ENCODE measurements around the gene IRF1. TPM values are rescaled to one million over a fixed set of nuclear protein-coding genes. Genes with fewer than 3 reads are reported as not detected.

The IRF1 gene
- total RNA-seq, result 10.9 TPM
- long read RNA-seq, transcript IRF1-201 (10 exons, 3,579 nt), result major isoform, 5 of 8 reads
- long read RNA-seq, partial matches to known transcripts, result 1 of 8 reads
- long read RNA-seq, other reads (novel, unspliced or antisense), result 1 of 8 reads

GRCh38 chr5:132490484-132491367, at the start of gene IRF1:
TSS of gene IRF1 (minus strand) at chr5:132490773. CDS start at chr5:132489478, 1,295 bp downstream.
- intact Hi-C loops (cut with micrococcal nuclease), result loop anchor here (5.0 kb wide), 1 partner anchor 73 kb away; no protein-coding TSS in a partner anchor
- peak; percentile 5 for TF ChIP-seq CTCF (IDR thresholded peaks at IDR 0.05; ENCODE audit: borderline replicate concordance)
- Histone ChIP-seq H3K9me3 (replicated peaks) (no peaks in the 10 kb centered on the region), H3K27me3 (ENCODE audit: low read depth) (no peaks in the 10 kb centered on the region), H3K4me3 (peak within 1 kb of the TSS; percentile 89), H3K4me1 (peaks cover 82% of the 10 kb centered on the region), H3K27ac (replicated peaks) (peak within 1 kb of the TSS; percentile 99), H3K36me3 (peaks cover 32% of the 10 kb centered on the region)
- peak; percentile 96 for DNase-seq

GRCh38 chr5:132540149-132540548, 49.6 kb upstream of the IRF1 start:
- Histone ChIP-seq H3K4me1 (no peaks in the 10 kb centered on the region), H3K27ac (replicated peaks) (no peak overlapping the region), H3K27me3 (ENCODE audit: low read depth) (no peaks in the 10 kb centered on the region), H3K36me3 (no peaks in the 10 kb centered on the region), H3K4me3 (no peak overlapping the region), H3K9me3 (replicated peaks) (no peaks in the 10 kb centered on the region)
- intact Hi-C loops (cut with micrococcal nuclease), result no loop called here
- TF ChIP-seq CTCF (IDR thresholded peaks at IDR 0.05; ENCODE audit: borderline replicate concordance), result no peak
- DNase-seq, result no peak

- Histone ChIP-seq H3K27me3 (ENCODE audit: low read depth) (no peaks in the 10 kb centered on the region), H3K36me3 (no peaks in the 10 kb centered on the region), H3K4me3 (no peak overlapping the region), H3K27ac (replicated peaks) (no peak overlapping the region), H3K9me3 (replicated peaks) (no peaks in the 10 kb centered on the region), H3K4me1 (no peaks in the 10 kb centered on the region)
- no peak for DNase-seq
- TF ChIP-seq CTCF (IDR thresholded peaks at IDR 0.05; ENCODE audit: borderline replicate concordance), result no peak
- intact Hi-C loops (cut with micrococcal nuclease), result no loop called here
These were observed 49.1 kb upstream of the IRF1 start for GRCh38 chr5:132539716-132540115.

GRCh38 chr5:132530946-132531345, 40.4 kb upstream of the IRF1 start:
- no peak overlapping the region for H3K4me3 ChIP-seq
- no peaks in the 10 kb centered on the region for H3K27me3 ChIP-seq (ENCODE audit: low read depth)
- H3K4me1 ChIP-seq, result peaks cover 5% of the 10 kb centered on the region
- intact Hi-C loops (cut with micrococcal nuclease), result no loop called here
- H3K27ac ChIP-seq (replicated peaks), result no peak overlapping the region
- TF ChIP-seq CTCF (IDR thresholded peaks at IDR 0.05; ENCODE audit: borderline replicate concordance), result no peak
- no peaks in the 10 kb centered on the region for H3K9me3 ChIP-seq (replicated peaks)
- DNase-seq, result no peak
- H3K36me3 ChIP-seq, result no peaks in the 10 kb centered on the region

- H3K27me3 ChIP-seq (ENCODE audit: low read depth), result no peaks in the 10 kb centered on the region
- no peaks in the 10 kb centered on the region for H3K36me3 ChIP-seq
- no peak for DNase-seq
- H3K9me3 ChIP-seq (replicated peaks), result no peaks in the 10 kb centered on the region
- H3K4me1 ChIP-seq, result peaks cover 5% of the 10 kb centered on the region
- no peak for TF ChIP-seq CTCF (IDR thresholded peaks at IDR 0.05; ENCODE audit: borderline replicate concordance)
- no peak overlapping the region for H3K4me3 ChIP-seq
- intact Hi-C loops (cut with micrococcal nuclease), result no loop called here
- no peak overlapping the region for H3K27ac ChIP-seq (replicated peaks)
These were observed 38.5 kb upstream of the IRF1 start for GRCh38 chr5:132528866-132529634.
